ENCODE measurements around the gene DOLPP1. TPM values are rescaled to one million over a fixed set of nuclear protein-coding genes. Genes with fewer than 3 reads are reported as not detected.

The DOLPP1 gene
- total RNA-seq, 1 donor from 2014 or later, result 9.5 TPM

DNA sequence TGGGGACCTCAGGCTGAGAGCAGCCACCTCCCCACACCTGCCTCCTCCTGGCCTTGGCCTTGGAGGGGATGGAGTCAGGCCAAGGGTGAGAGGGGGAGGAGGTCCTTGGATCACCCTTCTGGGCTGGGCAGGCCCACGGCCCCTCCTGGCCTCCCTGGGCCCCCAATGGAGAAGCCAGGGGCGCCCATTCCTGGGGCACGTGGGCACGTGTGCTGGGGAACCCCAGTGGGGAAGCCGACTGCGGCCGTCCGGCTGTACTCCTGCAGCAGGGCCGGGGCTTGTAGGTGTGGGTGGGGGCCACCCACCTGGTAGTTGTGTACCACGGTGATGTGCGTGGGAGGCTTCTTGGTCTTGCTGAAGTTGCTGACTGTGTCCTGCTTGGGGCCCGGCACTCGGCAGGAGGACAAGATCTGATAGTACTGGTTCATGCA is 21.2 kb downstream of the DOLPP1 start:
- H3K36me3 ChIP-seq, result peaks cover 26% of the 10 kb centered on the region
- DNase-seq, result no peak

DNA sequence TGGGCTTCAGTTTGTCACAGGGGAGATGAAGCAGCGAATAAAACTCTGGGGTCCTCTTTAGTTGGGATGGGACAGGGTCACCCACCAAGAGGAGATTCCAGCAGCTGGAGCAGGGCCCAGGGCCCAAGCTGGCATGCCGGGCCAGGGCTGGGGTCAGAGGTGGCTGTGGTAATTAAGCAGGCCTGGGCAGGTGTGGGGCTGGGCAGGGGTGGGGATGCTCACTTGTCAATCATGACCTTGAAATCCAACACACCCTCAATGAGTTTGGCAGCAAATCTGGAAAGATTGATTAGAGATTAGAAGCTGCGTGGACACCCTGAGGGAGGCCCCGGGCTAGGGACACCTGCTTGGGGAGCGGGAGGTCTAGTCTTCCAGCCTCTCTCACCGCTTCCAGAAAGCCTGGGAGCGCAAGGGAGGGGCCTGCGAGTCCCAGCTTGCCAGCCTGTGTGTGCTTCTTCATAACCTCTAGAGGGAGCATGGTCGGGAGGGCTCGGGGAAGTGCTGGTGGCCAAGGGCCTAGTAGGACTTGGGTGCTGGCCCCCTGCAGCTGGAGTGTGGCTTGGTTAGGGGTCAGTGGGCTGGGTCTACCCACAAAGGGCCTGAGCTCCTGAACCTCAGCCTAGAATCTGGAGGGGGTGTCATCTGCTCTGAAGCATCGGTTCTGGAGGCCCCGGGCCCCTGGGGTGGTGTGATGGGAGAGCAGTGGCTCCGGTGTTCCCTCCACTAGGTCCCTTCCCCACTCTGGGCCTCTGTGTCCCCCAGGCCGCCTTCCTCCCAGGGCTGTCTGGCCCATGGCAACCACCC is 22.1 kb downstream of the DOLPP1 start:
- no peaks in the 10 kb centered on the region for H3K9me3 ChIP-seq
- H3K27ac ChIP-seq, result no peak overlapping the region
- intact Hi-C loops (cut with DNase I), result no loop called here
- peak; percentile 51 to 65 for ATAC-seq
- peak; percentile 62 for DNase-seq
- no peaks in the 10 kb centered on the region for H3K4me1 ChIP-seq
- peaks cover 28% of the 10 kb centered on the region for H3K36me3 ChIP-seq
- TF ChIP-seq, protein P1, sequence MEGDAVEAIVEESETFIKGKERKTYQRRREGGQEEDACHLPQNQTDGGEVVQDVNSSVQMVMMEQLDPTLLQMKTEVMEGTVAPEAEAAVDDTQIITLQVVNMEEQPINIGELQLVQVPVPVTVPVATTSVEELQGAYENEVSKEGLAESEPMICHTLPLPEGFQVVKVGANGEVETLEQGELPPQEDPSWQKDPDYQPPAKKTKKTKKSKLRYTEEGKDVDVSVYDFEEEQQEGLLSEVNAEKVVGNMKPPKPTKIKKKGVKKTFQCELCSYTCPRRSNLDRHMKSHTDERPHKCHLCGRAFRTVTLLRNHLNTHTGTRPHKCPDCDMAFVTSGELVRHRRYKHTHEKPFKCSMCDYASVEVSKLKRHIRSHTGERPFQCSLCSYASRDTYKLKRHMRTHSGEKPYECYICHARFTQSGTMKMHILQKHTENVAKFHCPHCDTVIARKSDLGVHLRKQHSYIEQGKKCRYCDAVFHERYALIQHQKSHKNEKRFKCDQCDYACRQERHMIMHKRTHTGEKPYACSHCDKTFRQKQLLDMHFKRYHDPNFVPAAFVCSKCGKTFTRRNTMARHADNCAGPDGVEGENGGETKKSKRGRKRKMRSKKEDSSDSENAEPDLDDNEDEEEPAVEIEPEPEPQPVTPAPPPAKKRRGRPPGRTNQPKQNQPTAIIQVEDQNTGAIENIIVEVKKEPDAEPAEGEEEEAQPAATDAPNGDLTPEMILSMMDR (IDR thresholded peaks at IDR 0.05), result peak; percentile 39
- H3K4me3 ChIP-seq, result no peak overlapping the region
- no peaks in the 10 kb centered on the region for H3K27me3 ChIP-seq (ENCODE audit: low read depth)

More for the DNA sequence above, 21.2 kb downstream of the DOLPP1 start:
- H3K9me3 ChIP-seq, result no peaks in the 10 kb centered on the region
- no peaks in the 10 kb centered on the region for H3K27me3 ChIP-seq (ENCODE audit: low read depth)
- no peak overlapping the region for H3K4me3 ChIP-seq
- TF ChIP-seq, protein P1 (IDR thresholded peaks at IDR 0.05), result no peak
- no peak overlapping the region for H3K27ac ChIP-seq
- intact Hi-C loops (cut with DNase I), result no loop called here
- no peaks in the 10 kb centered on the region for H3K4me1 ChIP-seq
- ATAC-seq, result no peak

DNA sequence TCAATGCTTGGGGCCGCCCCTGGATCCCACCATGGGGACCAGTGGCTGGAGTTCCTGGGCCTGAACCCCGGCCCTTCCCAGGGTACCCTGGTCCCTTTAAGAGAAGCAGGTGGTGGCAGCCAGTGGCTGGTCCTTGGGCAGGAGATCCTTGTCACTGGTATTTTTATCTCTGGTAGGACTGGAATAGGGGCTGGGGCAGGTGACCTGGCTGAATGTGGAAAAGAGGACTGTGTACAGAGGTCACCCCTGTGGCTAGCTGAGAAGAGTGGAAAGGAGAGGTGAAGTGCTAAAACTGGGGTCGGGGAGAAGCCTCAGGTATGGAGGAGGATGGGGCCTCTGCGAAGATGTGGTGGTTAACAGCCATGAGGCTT is 22.7 kb downstream of the DOLPP1 start:
- H3K27me3 ChIP-seq (ENCODE audit: low read depth), result no peaks in the 10 kb centered on the region
- H3K9me3 ChIP-seq, result no peaks in the 10 kb centered on the region
- H3K4me3 ChIP-seq, result no peak overlapping the region
- DNase-seq (no peak), ATAC-seq (no peak)
- TF ChIP-seq, protein P1 (IDR thresholded peaks at IDR 0.05), result no peak
- peaks cover 23% of the 10 kb centered on the region for H3K36me3 ChIP-seq
- intact Hi-C loops (cut with DNase I), result no loop called here
- no peaks in the 10 kb centered on the region for H3K4me1 ChIP-seq
- H3K27ac ChIP-seq, result no peak overlapping the region

DNA sequence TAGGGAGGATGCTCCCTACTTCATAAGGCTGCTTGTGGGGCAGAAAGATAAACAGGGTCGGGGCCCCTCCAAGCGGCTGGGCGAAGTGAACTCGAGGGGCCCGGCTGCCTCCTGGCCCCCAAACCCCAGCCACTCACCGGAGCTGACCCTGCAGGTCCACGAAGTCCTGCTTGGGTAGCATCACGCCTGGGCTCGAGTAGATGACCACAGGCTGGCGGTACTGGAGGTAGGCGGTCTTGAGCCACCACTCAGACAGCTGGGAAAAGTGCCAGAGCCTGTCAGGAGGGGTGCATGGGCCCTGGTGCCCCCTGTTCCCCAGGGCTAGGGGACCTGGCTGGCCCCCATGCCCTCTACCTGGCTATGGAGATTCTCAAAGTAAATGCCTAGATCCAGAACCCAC is 23.1 kb downstream of the DOLPP1 start:
- TF ChIP-seq, protein P1 (IDR thresholded peaks at IDR 0.05), result no peak
- DNase-seq (no peak), ATAC-seq (no peak)
- Histone ChIP-seq H3K27me3 (ENCODE audit: low read depth) (no peaks in the 10 kb centered on the region), H3K36me3 (peaks cover 23% of the 10 kb centered on the region), H3K4me1 (peaks cover 1% of the 10 kb centered on the region), H3K4me3 (no peak overlapping the region), H3K27ac (no peak overlapping the region), H3K9me3 (no peaks in the 10 kb centered on the region)
- intact Hi-C loops (cut with DNase I), result no loop called here

DNA sequence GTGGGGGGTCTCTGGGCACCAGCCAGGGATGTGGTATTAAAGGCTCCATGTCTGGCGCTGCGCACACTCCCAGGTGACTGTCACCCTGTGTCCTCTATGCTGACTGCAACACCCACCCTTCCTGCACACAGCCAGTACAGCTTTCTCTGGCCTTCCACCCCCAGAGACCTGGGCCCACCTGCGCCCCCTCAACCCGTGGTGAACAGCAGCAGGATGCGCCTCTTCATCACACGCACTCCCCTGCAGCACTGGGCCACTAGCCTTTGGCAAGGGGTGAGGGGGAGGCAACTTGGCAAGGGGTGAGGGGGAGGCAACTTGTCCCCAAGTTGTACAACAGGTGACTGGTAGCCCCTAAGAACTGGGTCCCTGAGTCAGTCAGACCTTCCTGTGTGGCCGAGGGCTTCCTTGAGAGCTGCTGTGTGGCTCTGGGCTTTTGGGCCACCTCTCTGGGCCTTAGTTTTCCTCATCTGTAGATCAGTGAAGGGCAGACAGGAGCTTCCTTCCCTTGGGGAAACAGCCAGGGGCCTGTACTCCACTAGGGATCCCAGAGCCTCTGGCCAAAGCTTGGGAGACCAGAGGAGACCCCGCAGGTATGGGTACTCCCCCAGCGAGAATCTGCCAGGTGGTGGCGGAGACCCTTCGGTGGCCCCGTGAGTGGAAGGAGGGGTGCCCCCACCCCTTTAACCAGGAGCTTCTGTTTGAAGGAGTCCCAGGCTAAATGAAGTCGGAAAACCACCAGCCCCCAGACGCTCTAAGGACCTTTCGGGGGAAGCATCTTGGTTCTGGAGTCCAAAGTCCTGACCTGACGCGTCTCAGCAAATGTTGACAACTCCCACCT is 25.2 kb downstream of the DOLPP1 start:
- no peak overlapping the region for H3K4me3 ChIP-seq
- no peaks in the 10 kb centered on the region for H3K9me3 ChIP-seq
- no peak for DNase-seq
- ATAC-seq, result no peak
- peaks cover 23% of the 10 kb centered on the region for H3K36me3 ChIP-seq
- intact Hi-C loops (cut with DNase I), result no loop called here
- H3K4me1 ChIP-seq, result peaks cover 12% of the 10 kb centered on the region
- no peaks in the 10 kb centered on the region for H3K27me3 ChIP-seq (ENCODE audit: low read depth)
- no peak overlapping the region for H3K27ac ChIP-seq
- TF ChIP-seq, protein P1 (IDR thresholded peaks at IDR 0.05), result no peak
